Tongue (tissue), 2 donors: ENCODE data around the gene PICALM. TPM values are rescaled to one million over a fixed set of nuclear protein-coding genes. Genes with fewer than 3 reads are reported as not detected.
"Not testable (repeated sequence)": the region's sequence is repeated elsewhere in the genome, so short reads cannot be mapped to it uniquely, and the experiment has no call there.

Experiments used
- DNase-seq: peaks from one replicate; pipeline ENCODE4 v3.0.0-alpha.2; 2015
- total RNA-seq: library from RNA; depleted of rRNA; stranded (reverse); fragments of >200 nt; gene quantifications from one replicate; pipeline ENCODE4 v1.2.3, GENCODE V29; 2014

PICALM gene
- total RNA-seq, 1 donor from 2014 or later, result 391 TPM

GRCh38 chr11:85937835-85938234, 131.0 kb downstream of the PICALM start:
- DNase-seq, result no peak

- DNase-seq, result no peak
These were observed 133.1 kb downstream of the PICALM start for GRCh38 chr11:85935751-85936150.

- DNase-seq, result no peak
These were observed 134.2 kb downstream of the PICALM start for GRCh38 chr11:85934596-85935169.

DNA sequence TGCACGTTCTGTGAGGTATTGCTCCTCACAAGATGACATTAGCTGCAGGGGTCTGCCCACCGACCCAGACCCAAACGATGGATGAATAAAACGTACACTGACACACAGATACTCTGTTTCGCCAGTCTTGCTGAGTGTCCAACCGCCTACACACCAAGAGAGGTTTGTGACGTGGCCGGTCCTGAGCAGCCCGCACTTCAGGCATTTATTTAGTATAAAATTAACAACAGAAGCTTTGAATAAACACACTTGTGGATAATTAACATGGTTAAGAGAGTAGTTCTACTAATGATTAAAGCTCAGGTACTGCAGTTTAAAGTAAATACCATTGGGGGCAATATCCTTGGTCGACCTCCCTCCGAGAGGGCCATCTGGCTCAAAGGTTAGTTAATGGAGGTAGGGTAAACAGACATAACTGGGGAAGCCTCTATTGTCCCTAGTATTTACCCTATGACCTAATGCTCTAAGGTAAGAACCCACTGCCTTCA, 138.0 kb downstream of the PICALM start:
- no peak for DNase-seq

GRCh38 chr11:85926653-85927214, 142.2 kb downstream of the PICALM start:
- DNase-seq, result not testable (repeated sequence)

- no peak for DNase-seq
These were observed 145.4 kb downstream of the PICALM start for GRCh38 chr11:85923455-85923854.

DNA sequence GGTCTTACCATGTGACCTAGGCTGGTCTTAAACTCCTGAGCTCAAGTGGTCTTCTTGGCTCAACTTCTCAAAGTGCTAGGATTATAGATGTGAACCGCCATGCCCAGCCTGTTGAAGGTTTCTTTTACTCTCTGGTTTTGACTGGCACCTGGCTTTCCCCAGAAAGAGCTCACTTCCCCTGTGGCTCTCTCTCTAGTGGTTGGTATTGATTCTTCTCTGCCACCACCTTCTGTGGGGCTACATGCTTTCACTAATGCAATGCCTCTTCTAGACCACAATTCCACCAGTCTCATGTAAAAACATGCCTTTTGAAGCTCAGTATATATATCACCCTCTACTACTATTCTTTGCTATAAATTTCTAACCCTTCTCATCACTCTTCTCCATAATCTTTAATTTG, 146.5 kb downstream of the PICALM start:
- no peak for DNase-seq

GRCh38 chr11:85918910-85919794, 149.7 kb downstream of the PICALM start:
- DNase-seq, result no peak

DNA sequence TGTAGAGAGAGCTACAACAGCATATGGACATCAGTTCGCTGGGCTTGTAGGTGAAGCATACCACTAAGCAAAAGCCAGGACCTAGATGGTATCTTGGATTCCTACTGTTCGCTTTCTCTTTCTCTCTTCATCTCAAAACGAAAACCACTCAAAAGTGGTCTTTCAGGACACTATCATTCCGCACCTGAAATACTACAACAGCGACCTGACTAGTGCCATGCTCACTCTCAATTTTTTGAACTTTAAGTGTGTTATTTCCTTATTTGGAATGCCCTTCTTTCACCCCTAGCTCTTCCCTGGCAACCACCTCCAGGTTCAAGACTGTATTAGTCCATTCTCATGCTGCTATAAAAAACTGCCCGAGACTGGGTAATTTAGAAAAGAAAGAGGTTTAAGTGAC, 154.5 kb downstream of the PICALM start:
- no peak for DNase-seq

GRCh38 chr11:85913513-85913912, 155.4 kb downstream of the PICALM start:
- DNase-seq, result no peak

- no peak for DNase-seq
These were observed 156.5 kb downstream of the PICALM start for GRCh38 chr11:85912414-85912813.

Other genes with a start within 250 kb of the PICALM start
- not detected for gene CCDC83, start 213.7 kb downstream of the PICALM start, total RNA-seq
- 25.2 TPM for gene EED, start 175.7 kb upstream of the PICALM start, total RNA-seq
- gene HIKESHI, start 233.2 kb upstream of the PICALM start, total RNA-seq, result 31.7 TPM